HepG2 (cell line): ENCODE results near the gene ZNF575. TPM values are rescaled to one million over a fixed set of nuclear protein-coding genes. Genes with fewer than 3 reads are reported as not detected.

Experiments
- ELF3 ChIP-seq: IDR thresholded peaks from 2 replicates; pipeline ENCODE4 v1.6.1; 2016; ENCODE audit warnings: missing genetic modification reagents, missing compliant biosample characterization
- KDM5A ChIP-seq: fragments of 200-600 bp; sonication (generic); IDR thresholded peaks from 2 replicates; pipeline ENCODE4 v1.7.0; 2018; ENCODE audit warnings: antibody characterized with exemption, mild to moderate bottlenecking, low read length, borderline replicate concordance
- MXD4 ChIP-seq: IDR thresholded peaks from 2 replicates; pipeline ENCODE4 v1.6.1; 2016; ENCODE audit warnings: mild to moderate bottlenecking, missing biosample characterization, missing genetic modification reagents
- NFRKB ChIP-seq: fragments of 450-650 bp; IDR thresholded peaks from 2 replicates; pipeline ENCODE4 v1.6.1; 2017
- SP5 ChIP-seq: IDR thresholded peaks from 2 replicates; pipeline ENCODE4 v1.6.1; 2016; ENCODE audit warnings: low read depth, borderline replicate concordance
- ZNF124 ChIP-seq: sonication (generic); formaldehyde crosslinking; IDR thresholded peaks from 2 replicates; pipeline ENCODE4 v1.4.0; 2020; ENCODE audit warnings: missing genetic modification reagents
- polyA plus RNA-seq, 8 experiments: library from polyadenylated mRNA; depleted of rRNA in 3 of 8; stranded (reverse) in 7 of 8; unstranded in 1 of 8; fragments of >200 nt; fragmentation: Illumina TruSeq in 4 of 8; extraction: Trizol in 4 of 8; gene quantifications; 2 replicates each; pipeline versions ENCODE4 v1.2.1 to v1.2.3, GENCODE V29; 2011 to 2016; ENCODE audit warnings: low read depth in 4 of 8, missing spikeins in 1 of 8, mixed read lengths in 1 of 8; ENCODE audit not compliant: insufficient read depth in 1 of 8
- total RNA-seq, 5 experiments: library from RNA; depleted of rRNA; stranded (reverse); fragments of >200 nt; fragmentation: Illumina TruSeq; extraction: Trizol; gene quantifications; 2 replicates each; pipeline ENCODE4 v1.2.3, GENCODE V29; 2016; ENCODE audit warnings: low read depth in 1 of 5
- TF ChIP-seq, protein P1 (sequence below): sonication (generic); formaldehyde crosslinking; IDR thresholded peaks from 2 replicates; pipeline ENCODE4 v1.5.0; 2020; ENCODE audit warnings: mild to moderate bottlenecking, missing genetic modification reagents, borderline replicate concordance
- TF ChIP-seq, protein P2 (sequence below), 2 experiments: sonication (generic) in 1 of 2; formaldehyde crosslinking in 1 of 2; IDR thresholded peaks; 2 replicates each; pipeline versions ENCODE4 v1.4.0 to v1.6.1; 2018 to 2020; ENCODE audit warnings: missing genetic modification reagents in 2 of 2, borderline replicate concordance in 1 of 2, low read depth in 1 of 2, mild to moderate bottlenecking in 1 of 2, missing biosample characterization in 1 of 2
- TF ChIP-seq, protein P3 (sequence below): sonication (generic); formaldehyde crosslinking; IDR thresholded peaks from 2 replicates; pipeline ENCODE4 v1.4.0; 2020; ENCODE audit warnings: missing genetic modification reagents
- TF ChIP-seq, protein P4 (sequence below): IDR thresholded peaks from 2 replicates; pipeline ENCODE4 v1.6.1; 2016; ENCODE audit warnings: low read depth, control low read depth
- TF ChIP-seq, protein P5 (sequence below): sonication (generic); formaldehyde crosslinking; IDR thresholded peaks from 2 replicates; pipeline ENCODE4 v1.5.1; 2020; ENCODE audit warnings: mild to moderate bottlenecking, moderate library complexity, missing genetic modification reagents

Gene ZNF575
- total and polyA plus RNA-seq, 2 of the 13 experiments (the other 11 are each of a cell fraction or from before 2014, with no cell fraction given): 0.17 to 0.27 TPM

DNA sequence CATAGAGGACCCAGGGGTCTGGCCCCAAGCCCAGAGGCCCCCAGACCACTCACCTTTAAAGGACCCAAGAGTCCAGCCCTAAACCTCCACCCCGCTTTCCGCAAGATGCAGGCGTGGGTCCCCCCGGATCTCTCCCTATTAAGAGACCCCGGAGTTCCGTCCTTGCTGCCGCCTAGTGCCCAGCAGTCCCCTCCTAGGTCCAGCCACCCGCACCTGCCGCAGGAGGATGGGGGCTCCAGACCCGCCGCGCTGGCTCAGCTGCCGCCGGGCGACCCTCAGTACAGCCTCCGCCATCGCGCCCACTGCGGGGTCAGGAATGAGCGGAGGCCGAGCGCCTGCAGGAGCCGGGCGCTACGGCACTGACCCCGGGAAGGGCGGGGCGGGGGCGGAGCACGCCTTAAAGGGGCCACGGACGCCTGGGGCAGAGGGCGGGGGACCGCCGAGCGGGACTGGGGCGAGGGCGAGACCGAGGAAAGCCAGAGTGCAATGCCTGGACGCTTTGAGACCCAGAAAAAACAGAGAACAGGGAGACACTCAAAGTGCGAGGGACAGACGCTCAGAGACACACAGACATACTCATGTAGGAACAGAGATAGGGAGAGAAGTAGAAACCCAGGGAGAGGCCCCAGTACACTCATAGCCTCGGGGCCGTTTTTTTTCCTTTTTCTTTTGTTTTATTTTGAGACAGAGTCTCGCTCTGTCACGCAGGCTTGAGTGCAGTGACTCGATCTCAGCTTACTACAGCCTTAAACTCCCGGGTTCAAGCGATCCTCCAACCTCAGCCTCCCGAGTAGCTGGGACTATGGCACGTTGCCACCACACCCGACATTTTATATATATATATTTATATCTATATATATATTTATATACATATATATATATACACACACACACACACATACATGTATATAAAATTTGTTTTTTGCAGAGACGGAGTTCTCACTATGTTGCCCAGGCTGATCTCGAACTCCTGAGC, 5.8 kb upstream of the ZNF575 start, which contains the start of gene ETHE1 (continued):
- TF ChIP-seq, protein P1, sequence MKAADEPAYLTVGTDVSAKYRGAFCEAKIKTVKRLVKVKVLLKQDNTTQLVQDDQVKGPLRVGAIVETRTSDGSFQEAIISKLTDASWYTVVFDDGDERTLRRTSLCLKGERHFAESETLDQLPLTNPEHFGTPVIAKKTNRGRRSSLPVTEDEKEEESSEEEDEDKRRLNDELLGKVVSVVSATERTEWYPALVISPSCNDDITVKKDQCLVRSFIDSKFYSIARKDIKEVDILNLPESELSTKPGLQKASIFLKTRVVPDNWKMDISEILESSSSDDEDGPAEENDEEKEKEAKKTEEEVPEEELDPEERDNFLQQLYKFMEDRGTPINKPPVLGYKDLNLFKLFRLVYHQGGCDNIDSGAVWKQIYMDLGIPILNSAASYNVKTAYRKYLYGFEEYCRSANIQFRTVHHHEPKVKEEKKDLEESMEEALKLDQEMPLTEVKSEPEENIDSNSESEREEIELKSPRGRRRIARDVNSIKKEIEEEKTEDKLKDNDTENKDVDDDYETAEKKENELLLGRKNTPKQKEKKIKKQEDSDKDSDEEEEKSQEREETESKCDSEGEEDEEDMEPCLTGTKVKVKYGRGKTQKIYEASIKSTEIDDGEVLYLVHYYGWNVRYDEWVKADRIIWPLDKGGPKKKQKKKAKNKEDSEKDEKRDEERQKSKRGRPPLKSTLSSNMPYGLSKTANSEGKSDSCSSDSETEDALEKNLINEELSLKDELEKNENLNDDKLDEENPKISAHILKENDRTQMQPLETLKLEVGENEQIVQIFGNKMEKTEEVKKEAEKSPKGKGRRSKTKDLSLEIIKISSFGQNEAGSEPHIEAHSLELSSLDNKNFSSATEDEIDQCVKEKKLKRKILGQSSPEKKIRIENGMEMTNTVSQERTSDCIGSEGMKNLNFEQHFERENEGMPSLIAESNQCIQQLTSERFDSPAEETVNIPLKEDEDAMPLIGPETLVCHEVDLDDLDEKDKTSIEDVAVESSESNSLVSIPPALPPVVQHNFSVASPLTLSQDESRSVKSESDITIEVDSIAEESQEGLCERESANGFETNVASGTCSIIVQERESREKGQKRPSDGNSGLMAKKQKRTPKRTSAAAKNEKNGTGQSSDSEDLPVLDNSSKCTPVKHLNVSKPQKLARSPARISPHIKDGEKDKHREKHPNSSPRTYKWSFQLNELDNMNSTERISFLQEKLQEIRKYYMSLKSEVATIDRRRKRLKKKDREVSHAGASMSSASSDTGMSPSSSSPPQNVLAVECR (CRISPR knock-in tag): peak; percentile 71; the same call in 1 of the 2 replicates
- TF ChIP-seq, protein P2, sequence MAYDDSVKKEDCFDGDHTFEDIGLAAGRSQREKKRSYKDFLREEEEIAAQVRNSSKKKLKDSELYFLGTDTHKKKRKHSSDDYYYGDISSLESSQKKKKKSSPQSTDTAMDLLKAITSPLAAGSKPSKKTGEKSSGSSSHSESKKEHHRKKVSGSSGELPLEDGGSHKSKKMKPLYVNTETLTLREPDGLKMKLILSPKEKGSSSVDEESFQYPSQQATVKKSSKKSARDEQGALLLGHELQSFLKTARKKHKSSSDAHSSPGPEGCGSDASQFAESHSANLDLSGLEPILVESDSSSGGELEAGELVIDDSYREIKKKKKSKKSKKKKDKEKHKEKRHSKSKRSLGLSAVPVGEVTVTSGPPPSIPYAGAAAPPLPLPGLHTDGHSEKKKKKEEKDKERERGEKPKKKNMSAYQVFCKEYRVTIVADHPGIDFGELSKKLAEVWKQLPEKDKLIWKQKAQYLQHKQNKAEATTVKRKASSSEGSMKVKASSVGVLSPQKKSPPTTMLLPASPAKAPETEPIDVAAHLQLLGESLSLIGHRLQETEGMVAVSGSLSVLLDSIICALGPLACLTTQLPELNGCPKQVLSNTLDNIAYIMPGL (CRISPR knock-in tag; IDR thresholded peaks at IDR 0.05; ENCODE audit: borderline replicate concordance in 1 of 2, low read depth in 1 of 2): peak; percentile 62 to 75
- TF ChIP-seq ELF3 (CRISPR knock-in tag) (0 out of 2 replicates have a peak, but pooled peaks have one; percentile 22), KDM5A (no peak), NFRKB (no peak), SP5 (CRISPR knock-in tag) (peak; percentile 99), MXD4 (no peak), ZNF124 (CRISPR knock-in tag) (0 out of 2 replicates have a peak, but pooled peaks have one; percentile 47)
- TF ChIP-seq, protein P3, sequence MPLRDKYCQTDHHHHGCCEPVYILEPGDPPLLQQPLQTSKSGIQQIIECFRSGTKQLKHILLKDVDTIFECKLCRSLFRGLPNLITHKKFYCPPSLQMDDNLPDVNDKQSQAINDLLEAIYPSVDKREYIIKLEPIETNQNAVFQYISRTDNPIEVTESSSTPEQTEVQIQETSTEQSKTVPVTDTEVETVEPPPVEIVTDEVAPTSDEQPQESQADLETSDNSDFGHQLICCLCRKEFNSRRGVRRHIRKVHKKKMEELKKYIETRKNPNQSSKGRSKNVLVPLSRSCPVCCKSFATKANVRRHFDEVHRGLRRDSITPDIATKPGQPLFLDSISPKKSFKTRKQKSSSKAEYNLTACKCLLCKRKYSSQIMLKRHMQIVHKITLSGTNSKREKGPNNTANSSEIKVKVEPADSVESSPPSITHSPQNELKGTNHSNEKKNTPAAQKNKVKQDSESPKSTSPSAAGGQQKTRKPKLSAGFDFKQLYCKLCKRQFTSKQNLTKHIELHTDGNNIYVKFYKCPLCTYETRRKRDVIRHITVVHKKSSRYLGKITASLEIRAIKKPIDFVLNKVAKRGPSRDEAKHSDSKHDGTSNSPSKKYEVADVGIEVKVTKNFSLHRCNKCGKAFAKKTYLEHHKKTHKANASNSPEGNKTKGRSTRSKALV (CRISPR knock-in tag): peak; percentile 67
- TF ChIP-seq, protein P4, sequence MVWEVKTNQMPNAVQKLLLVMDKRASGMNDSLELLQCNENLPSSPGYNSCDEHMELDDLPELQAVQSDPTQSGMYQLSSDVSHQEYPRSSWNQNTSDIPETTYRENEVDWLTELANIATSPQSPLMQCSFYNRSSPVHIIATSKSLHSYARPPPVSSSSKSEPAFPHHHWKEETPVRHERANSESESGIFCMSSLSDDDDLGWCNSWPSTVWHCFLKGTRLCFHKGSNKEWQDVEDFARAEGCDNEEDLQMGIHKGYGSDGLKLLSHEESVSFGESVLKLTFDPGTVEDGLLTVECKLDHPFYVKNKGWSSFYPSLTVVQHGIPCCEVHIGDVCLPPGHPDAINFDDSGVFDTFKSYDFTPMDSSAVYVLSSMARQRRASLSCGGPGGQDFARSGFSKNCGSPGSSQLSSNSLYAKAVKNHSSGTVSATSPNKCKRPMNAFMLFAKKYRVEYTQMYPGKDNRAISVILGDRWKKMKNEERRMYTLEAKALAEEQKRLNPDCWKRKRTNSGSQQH (CRISPR knock-in tag): no peak
- TF ChIP-seq, protein P5, sequence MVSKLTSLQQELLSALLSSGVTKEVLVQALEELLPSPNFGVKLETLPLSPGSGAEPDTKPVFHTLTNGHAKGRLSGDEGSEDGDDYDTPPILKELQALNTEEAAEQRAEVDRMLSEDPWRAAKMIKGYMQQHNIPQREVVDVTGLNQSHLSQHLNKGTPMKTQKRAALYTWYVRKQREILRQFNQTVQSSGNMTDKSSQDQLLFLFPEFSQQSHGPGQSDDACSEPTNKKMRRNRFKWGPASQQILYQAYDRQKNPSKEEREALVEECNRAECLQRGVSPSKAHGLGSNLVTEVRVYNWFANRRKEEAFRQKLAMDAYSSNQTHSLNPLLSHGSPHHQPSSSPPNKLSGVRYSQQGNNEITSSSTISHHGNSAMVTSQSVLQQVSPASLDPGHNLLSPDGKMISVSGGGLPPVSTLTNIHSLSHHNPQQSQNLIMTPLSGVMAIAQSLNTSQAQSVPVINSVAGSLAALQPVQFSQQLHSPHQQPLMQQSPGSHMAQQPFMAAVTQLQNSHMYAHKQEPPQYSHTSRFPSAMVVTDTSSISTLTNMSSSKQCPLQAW (CRISPR knock-in tag): 0 out of 2 replicates have a peak, but pooled peaks have one; percentile 58
